Keratinocyte (primary cell): ENCODE results near the gene CRADD. TPM values are rescaled to one million over a fixed set of nuclear protein-coding genes. Genes with fewer than 3 reads are reported as not detected.

Source experiments
- DNase-seq: peaks from one replicate; pipeline ENCODE4 v3.0.0-alpha.2; 2011; ENCODE audit warnings: low read depth, missing footprints, low spot score
- FAIRE-seq: peaks from 2 replicates; lab custom pipeline; 2011; peaks lifted over from hg19 to GRCh38; lab: Jason Lieb, UNC
- H2AFZ ChIP-seq: 2 replicates; pipeline ENCODE4 v1.6.0; 2012; ENCODE audit warnings: low read length, control low read depth, inconsistent platforms; ENCODE audit not compliant: control insufficient read depth
- H3K27ac ChIP-seq: 2 replicates; pipeline ENCODE4 v1.5.1; 2011; ENCODE audit warnings: low read length; ENCODE audit not compliant: control insufficient read depth, insufficient read depth
- H3K27me3 ChIP-seq: 3 replicates; pipeline ENCODE4 v1.6.0; 2011; ENCODE audit warnings: low read length; ENCODE audit not compliant: control insufficient read depth, insufficient read depth; ENCODE audit errors: extremely low read depth
- H3K36me3 ChIP-seq, 2 experiments: 2 replicates in 1 of 2; 3 replicates in 1 of 2; pipeline ENCODE4 v1.5.1; 2011; ENCODE audit warnings: low read length in 2 of 2, mild to moderate bottlenecking in 1 of 2; ENCODE audit not compliant: control insufficient read depth in 2 of 2, insufficient read depth in 2 of 2; ENCODE audit errors: extremely low read depth in 1 of 2
- H3K4me1 ChIP-seq: 3 replicates; pipeline ENCODE4 v1.5.1; 2011; ENCODE audit warnings: low read length; ENCODE audit not compliant: control insufficient read depth, insufficient read depth; ENCODE audit errors: extremely low read depth
- H3K4me2 ChIP-seq: 3 replicates; pipeline ENCODE4 v1.6.0; 2011; ENCODE audit warnings: low read depth, low read length; ENCODE audit not compliant: control insufficient read depth, insufficient read depth; ENCODE audit errors: extremely low read depth
- H3K4me3 ChIP-seq, 3 experiments: fragments of 200-600 bp in 1 of 3; sonication (generic) in 1 of 3; 2 replicates in 2 of 3; 3 replicates in 1 of 3; pipeline ENCODE4 v1.5.1; 2011 to 2016; ENCODE audit warnings: low read length in 3 of 3, mild to moderate bottlenecking in 3 of 3, control low read depth in 2 of 3, inconsistent platforms in 1 of 3, low read depth in 1 of 3, mixed read lengths in 1 of 3, mixed run types in 1 of 3, moderate library complexity in 1 of 3; ENCODE audit not compliant: control insufficient read depth in 2 of 3, insufficient read depth in 2 of 3; ENCODE audit errors: extremely low read depth in 1 of 3
- H3K79me2 ChIP-seq: 2 replicates; pipeline ENCODE4 v1.6.0; 2012; ENCODE audit warnings: low read length; ENCODE audit not compliant: control insufficient read depth, insufficient read depth
- H3K9ac ChIP-seq: 3 replicates; pipeline ENCODE4 v1.6.0; 2011; ENCODE audit warnings: low read length; ENCODE audit not compliant: control insufficient read depth, insufficient read depth; ENCODE audit errors: extremely low read depth
- H3K9me1 ChIP-seq: 3 replicates; pipeline ENCODE4 v1.6.0; 2011; ENCODE audit warnings: low read length; ENCODE audit not compliant: control insufficient read depth, insufficient read depth; ENCODE audit errors: extremely low read depth
- H3K9me3 ChIP-seq: 2 replicates; pipeline ENCODE4 v1.5.1; 2012; ENCODE audit warnings: low read depth, low read length; ENCODE audit not compliant: control insufficient read depth
- H4K20me1 ChIP-seq: 3 replicates; pipeline ENCODE4 v1.6.0; 2011; ENCODE audit warnings: low read length; ENCODE audit not compliant: control insufficient read depth, insufficient read depth; ENCODE audit errors: extremely low read depth
- EZH2 ChIP-seq: IDR thresholded peaks from one replicate; pipeline ENCODE4 v1.6.1; 2012; ENCODE audit warnings: inconsistent platforms, mild to moderate bottlenecking, low read length, moderate library complexity
- dilution Hi-C: fragments of 300-500 bp; cut with MboI; formaldehyde crosslinking; loops from one replicate; pipeline ENCODE4 v1.7.0; 2020; ENCODE audit warnings: low sequenced_read_pairs; ENCODE audit not compliant: extremely low pct_ligation_motif_present
- polyA plus RNA-seq, 5 experiments: library from polyadenylated mRNA; depleted of rRNA in 3 of 5; stranded (reverse) in 3 of 5; stranded (forward) in 1 of 5; unstranded in 1 of 5; fragments of >200 nt; gene quantifications; 1 replicate in 1 of 5; 2 replicates in 3 of 5; 3 replicates in 1 of 5; pipeline versions ENCODE4 v1.2.1 to v1.2.3, GENCODE V29; 2011 to 2012; ENCODE audit warnings: missing spikeins in 2 of 5, low read depth in 1 of 5, low replicate concordance in 1 of 5
- small RNA-seq, 3 experiments: library from RNA; depleted of rRNA; stranded (forward); fragments of <200 nt; gene quantifications; one replicate each; pipeline ENCODE3, GENCODE V24; 2012; ENCODE audit warnings: low read depth in 3 of 3, low replicate concordance in 1 of 3; ENCODE audit not compliant: insufficient read length in 3 of 3
- TF ChIP-seq, protein P1 (sequence below), 3 experiments: IDR thresholded peaks in 1 of 3; conservative IDR thresholded peaks in 1 of 3; optimal IDR thresholded peaks in 1 of 3; 2 replicates in 2 of 3; 3 replicates in 1 of 3; pipeline versions ENCODE3 to v1.5.1; 2011; ENCODE audit warnings: low read length in 3 of 3, mild to moderate bottlenecking in 3 of 3, moderate library complexity in 2 of 3, control low read depth in 1 of 3, inconsistent platforms in 1 of 3; ENCODE audit not compliant: insufficient read depth in 2 of 3; ENCODE audit errors: extremely low read depth in 1 of 3

CRADD gene
- polyA plus RNA-seq, 1 donor (not counting 4 experiments of a cell fraction or from before 2014, with no cell fraction given): 11.2 TPM

DNA sequence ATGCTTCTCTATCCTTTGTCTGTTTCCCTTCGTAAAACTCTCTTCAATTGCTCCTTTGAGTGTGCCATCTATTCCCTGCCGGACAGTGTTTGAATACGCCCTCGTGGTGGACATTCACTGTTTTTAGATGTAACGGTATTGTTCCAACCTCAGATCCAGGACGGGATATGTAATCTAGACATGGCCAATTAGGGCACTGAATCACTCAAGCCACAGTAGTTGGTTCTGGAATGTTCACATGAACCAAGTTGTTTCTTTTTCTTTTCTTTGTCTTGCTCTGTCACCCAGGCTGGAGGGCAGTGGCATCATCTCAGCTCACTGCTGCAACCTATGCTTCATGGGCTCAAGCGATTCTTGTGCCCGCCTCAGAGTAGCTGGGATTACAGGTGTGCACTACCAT lies 267.0 kb downstream of the CRADD start:
- no peaks in the 10 kb centered on the region for H3K79me2 ChIP-seq
- H3K9me3 ChIP-seq: no peaks in the 10 kb centered on the region
- H3K4me1 ChIP-seq: peaks cover 2% of the 10 kb centered on the region
- H3K27me3 ChIP-seq: no peaks in the 10 kb centered on the region
- FAIRE-seq (no peak), DNase-seq (no peak)
- H2AFZ ChIP-seq: no peak overlapping the region
- no peak overlapping the region for H3K4me3 ChIP-seq
- H3K9ac ChIP-seq: no peak overlapping the region
- TF ChIP-seq EZH2: no peak
- TF ChIP-seq, protein P1, sequence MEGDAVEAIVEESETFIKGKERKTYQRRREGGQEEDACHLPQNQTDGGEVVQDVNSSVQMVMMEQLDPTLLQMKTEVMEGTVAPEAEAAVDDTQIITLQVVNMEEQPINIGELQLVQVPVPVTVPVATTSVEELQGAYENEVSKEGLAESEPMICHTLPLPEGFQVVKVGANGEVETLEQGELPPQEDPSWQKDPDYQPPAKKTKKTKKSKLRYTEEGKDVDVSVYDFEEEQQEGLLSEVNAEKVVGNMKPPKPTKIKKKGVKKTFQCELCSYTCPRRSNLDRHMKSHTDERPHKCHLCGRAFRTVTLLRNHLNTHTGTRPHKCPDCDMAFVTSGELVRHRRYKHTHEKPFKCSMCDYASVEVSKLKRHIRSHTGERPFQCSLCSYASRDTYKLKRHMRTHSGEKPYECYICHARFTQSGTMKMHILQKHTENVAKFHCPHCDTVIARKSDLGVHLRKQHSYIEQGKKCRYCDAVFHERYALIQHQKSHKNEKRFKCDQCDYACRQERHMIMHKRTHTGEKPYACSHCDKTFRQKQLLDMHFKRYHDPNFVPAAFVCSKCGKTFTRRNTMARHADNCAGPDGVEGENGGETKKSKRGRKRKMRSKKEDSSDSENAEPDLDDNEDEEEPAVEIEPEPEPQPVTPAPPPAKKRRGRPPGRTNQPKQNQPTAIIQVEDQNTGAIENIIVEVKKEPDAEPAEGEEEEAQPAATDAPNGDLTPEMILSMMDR (optimal IDR thresholded peaks at IDR 0.05 in 1 of 3, IDR thresholded peaks at IDR 0.05 in 1 of 3, conservative IDR thresholded peaks at IDR 0.05 in 1 of 3; ENCODE audit: extremely low read depth in 1 of 3, insufficient read depth in 2 of 3, low read length in 3 of 3): no peak
- dilution Hi-C loops: no loop called here
- H3K27ac ChIP-seq: no peak overlapping the region
- H3K4me2 ChIP-seq: no peak overlapping the region
- H4K20me1 ChIP-seq: no peaks in the 10 kb centered on the region
- no peaks in the 10 kb centered on the region for H3K36me3 ChIP-seq
- no peaks in the 10 kb centered on the region for H3K9me1 ChIP-seq

Small RNA genes lying within 50 kb of the gene (small RNA-seq; reads per million reads assigned to genes)
- 0 reads per million in 3 experiments for gene RN7SL630P

Other genes with a start within 250 kb of the CRADD start
- gene UBE2N, start 235.4 kb upstream of the CRADD start, polyA plus RNA-seq: 171 to 218 TPM (median 172 TPM) in 3 replicates
- 55.3 to 110 TPM (median 72.1 TPM) in 3 replicates for gene MRPL42, start 209.9 kb upstream of the CRADD start, polyA plus RNA-seq
- gene SOCS2, start 104.7 kb upstream of the CRADD start, polyA plus RNA-seq: 10.9 to 15.0 TPM (median 14.2 TPM) in 3 replicates